Lung microvascular endothelial cell (primary cell): ENCODE measurements around the gene STRA8. TPM values are rescaled to one million over a fixed set of nuclear protein-coding genes. Genes with fewer than 3 reads are reported as not detected.

Experiments used
- DNase-seq, 2 donors: peaks; one replicate each; pipeline versions ENCODE4 v3.0.0 to v3.0.0-alpha.2; 2010; ENCODE audit warnings: low read depth in 2 of 2
- total RNA-seq: library from RNA; depleted of rRNA; stranded (reverse); fragments of >200 nt; gene quantifications from 2 replicates; pipeline ENCODE4 v1.2.1, GENCODE V29; 2014

The STRA8 gene
- total RNA-seq, 1 donor from 2014 or later: not detected

DNA sequence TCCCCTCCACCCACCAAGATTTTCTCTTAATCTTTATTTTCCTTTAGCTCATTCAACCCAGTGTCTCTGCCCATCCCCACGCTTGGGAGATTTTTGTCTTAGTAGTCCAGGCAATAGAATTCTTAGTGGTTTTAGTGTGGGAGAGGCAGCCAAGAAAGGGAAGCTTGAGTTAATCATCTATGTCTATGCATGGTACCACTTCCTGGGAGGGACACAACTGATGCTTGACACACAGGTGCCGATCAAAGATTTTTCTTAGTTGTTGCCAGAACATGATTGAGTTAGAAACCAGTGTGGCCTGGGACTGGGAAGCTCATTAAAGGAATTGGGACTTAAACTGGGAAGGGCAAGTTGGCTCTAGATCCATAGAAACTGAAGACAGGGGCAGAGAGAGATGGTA, 3.1 kb downstream of the STRA8 start:
- no peak for DNase-seq

DNA sequence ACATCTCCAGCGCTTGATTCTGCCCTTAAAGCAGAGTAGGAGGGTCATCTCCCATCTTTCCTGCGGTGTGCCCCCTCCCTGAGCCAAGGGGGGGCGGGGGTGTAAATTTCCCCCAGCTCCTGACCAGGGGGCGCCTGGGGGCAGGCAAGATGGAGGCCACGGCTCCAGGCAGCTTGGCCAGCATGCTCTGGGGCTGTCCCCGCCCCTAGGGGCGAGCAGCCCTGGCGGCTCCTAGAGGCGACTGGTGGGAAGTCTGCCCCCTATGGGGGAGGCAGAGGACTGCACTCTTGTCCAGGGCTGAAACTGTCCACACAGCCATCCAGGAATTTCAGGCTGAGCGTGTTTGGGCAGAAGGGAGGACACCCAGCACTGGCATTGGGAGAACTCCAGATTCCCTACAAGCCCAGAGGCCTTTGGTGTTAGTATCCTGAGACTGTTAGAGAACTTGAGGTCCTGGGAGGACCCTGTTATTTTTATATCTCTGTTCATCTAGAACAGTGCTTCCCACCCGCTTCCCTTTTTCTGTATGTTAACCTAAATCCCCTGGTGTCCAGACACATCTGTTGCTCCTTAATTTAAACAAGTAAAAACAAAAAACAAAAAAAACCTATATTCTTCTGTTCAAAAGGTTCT, 4.6 kb downstream of the STRA8 start:
- DNase-seq: no peak

DNA sequence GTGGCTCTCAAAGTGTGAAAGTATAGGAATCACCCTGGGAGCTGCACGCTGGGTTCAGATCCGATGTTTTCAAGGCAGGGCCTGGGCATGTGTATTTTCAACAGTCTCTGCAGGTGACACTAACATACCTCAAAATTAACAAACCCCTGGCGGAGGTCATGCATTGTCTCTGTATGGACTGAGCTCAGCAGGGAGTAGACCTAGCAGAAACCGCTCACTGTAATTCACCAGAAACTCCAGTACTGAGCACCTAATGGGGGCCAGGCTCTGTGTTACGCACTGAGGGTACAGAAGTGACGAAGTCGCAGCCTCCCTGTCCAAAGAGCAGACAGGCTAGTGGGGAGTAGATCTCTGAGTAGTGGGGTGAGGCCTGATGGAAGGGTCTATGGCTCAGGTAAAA, 5.6 kb downstream of the STRA8 start:
- DNase-seq: no peak

DNA sequence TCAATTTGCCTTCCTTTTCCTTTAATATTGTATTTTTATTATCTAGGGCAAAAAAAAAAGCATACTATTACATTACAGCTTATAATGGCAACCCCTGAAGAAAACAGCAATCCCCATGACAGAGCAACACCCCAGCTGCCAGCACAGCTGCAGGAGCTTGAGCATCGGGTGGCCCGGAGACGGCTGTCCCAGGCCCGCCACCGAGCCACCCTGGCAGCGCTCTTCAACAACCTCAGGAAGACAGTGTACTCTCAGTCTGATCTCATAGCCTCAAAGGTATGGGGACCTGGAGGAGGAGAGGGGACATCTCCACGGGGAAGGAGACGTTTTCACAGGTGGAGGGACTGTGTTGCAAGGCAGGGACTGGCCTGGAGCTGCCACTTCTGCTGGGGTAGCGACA, 6.8 kb downstream of the STRA8 start:
- no peak for DNase-seq

DNA sequence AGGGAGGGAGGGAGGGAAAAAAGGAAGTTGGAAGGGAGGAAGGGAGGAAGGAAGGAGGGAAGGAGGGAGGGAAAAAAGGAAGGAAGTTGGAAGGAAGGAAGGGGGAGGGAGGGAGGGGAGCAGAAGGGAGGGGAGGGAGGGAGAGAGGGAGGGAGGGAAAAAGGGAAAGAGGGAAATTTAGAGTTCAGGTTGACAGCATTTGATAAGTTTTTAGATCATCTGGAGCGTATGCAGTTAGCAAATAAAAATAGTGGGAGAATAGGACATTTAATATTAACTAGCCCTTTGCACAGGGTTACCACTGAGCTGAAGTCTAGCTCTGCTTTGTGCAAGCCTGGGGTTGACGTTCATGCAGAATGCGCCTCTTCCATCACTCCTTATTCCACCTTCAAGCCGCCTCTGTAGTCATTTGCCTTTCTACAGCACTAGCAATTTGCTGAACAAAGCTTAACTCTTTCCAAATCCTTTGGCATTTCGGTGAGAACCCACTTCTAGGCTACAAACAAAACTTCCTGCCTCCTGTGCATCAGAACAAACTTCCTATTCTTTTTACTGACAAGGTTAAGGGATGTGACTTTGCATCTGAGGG, 8.6 kb downstream of the STRA8 start:
- no peak for DNase-seq

DNA sequence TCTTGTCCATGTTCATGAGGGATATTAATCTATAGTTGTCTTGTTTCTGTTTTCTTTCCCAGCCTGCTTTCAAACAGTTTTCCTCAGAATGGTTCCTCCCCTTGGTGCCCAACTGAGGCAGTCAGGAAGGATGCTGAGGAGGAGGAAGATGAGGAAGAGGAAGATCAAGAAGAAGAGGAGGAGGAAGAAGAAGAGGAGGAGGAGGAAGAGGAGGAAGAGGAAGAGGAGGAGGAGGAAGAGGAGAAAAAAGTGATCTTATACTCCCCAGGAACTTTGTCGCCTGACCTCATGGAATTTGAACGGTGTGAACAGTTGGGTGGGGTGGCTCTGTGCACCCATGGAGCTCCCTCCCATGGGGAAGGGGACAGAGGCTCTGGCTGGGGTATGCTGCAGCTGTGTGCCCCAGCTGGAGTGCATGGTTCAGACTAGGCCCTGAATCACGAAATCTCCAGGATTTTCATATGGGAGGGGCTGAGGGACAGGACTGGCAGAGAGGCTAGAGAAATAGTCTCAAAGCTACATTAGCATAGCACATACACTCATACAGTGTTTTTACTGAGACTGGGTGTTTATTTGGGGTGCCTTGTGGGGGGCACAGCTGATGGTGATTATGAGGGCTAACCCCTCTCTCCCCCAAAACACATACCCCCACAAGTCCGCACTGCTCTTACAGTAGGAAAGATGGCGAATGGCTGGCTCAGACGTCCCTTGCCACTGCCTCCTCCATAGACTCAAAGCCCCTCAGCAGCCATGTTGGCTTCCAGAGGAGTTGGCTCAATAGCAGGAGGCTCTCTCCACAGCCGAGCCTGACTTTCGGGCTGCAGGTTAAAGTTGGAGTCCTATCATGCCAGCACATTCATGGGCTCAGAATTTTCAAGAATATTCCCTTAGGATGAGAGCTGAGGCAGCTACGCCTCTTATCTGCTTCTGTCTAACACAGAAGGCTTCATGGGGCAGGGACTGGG, 11.9 kb downstream of the STRA8 start:
- no peak for DNase-seq

DNA sequence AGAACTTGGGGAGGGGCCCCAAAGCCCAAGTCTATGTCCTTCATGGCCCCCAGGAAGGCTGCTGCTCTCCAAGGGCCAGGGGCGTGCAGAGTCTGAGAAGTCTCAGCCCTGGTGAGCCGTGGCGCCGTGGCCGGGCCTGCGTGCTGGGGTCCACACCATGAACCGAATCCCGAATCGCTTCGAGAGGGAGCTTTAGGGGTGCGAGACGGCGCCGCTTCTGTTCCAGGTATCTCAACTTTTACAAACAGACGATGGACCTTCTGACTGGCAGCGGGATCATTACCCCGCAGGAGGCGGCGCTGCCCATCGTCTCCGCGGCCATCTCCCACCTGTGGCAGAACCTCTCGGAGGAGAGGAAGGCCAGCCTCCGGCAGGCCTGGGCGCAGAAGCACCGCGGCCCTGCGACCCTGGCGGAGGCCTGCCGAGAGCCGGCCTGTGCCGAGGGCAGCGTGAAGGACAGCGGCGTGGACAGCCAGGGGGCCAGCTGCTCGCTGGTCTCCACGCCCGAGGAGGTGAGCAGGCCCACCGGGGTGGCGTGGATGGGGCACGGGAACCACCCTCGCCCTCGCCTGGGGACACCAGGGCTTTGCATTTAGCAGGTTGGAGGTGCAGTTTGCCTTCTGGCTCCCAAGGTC, 12.7 kb downstream of the STRA8 start:
- DNase-seq: no peak

DNA sequence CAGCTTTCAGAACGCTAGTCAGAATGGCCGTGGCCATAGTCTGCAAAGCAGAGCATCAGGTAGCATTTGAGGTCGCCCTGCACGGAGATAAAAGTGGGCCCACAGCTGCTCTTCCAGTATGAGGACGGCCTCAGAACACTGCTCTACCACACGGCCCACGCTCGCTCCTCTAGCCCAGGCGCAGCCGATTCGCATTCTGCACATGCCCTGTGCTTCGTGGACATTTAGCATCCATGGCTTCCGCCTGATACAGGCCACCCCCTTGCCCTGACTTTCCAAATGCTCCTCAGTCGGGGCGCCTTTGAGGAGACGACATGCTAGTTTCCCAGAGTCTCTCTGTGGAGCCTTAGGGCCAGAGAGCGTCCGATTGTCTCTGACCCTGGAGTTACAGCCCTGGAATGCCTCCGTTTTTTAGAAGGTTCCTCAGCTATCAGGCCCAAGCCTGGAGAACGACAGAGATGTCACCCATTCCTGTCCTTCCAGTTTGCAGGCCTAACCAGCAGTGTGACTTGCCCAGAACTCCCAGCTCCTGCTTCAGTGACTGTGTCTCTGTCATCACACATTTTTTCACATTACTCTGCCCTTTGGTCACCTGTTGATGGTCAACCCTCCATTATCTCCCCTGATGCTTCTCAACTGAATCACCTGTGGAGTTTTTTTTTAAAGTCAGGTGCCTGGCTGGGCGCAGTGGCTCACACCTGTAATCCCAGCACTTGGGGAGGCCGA, 14.3 kb downstream of the STRA8 start:
- no peak for DNase-seq

DNA sequence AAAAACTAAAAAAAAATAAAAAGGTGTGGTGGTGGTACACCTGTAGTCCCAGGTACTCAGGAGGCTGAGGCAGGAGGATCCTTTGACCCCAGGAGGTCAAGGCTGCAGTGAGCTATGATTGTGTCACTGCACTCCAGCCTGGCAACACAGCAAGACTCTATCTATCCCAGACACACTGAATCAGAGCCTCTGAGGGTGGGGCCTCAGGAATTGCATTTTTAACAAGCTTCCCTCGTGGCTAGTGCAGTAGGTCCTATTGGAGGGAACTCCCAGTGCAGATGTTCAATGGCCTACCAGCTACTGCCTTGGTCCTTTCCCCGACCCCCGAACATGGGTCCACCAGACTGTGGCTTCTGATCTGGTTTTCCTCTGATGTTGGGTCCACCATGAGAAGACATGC, 14.9 kb downstream of the STRA8 start:
- no peak for DNase-seq

DNA sequence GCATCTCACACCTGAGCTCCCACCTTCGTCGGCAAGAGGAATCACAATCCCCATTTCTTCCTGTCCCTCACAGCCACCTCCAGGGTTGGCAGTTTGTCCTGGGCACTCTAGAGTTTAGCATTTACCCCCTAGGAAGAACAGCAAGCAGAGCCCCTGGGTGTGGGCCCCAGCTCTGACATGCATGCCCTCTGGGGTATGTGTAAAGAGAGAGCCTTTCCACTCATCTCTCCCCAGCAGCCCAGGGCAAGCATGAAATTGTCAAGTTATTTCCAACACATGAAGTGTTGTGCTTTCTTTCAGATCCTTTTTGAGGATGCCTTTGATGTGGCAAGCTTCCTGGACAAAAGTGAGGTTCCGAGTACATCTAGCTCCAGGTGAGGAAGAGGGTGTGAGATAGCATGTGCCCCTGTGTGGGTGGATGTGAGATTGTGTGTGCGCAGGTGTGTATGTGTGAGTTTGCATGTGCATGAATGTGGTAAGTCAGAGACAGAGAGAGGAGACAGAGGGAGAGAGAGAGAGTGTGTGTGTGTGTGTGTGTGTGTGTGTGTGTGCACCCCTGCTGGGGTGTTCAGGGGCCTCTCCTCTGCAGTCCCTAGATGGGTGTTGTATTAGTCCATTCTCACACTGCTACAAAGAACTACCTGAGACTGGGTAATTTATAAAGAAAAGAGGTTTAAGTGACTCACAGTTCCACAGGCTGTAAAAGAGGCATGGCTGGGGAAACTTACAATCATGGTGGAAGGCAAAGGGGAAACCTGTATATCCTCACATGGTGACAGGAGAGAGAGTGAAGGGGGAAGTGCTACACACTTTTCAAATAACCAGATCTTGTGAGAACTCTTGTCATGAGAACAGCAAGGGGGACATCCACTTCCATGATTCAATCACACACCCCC, 18.1 kb downstream of the STRA8 start:
- no peak for DNase-seq

DNA sequence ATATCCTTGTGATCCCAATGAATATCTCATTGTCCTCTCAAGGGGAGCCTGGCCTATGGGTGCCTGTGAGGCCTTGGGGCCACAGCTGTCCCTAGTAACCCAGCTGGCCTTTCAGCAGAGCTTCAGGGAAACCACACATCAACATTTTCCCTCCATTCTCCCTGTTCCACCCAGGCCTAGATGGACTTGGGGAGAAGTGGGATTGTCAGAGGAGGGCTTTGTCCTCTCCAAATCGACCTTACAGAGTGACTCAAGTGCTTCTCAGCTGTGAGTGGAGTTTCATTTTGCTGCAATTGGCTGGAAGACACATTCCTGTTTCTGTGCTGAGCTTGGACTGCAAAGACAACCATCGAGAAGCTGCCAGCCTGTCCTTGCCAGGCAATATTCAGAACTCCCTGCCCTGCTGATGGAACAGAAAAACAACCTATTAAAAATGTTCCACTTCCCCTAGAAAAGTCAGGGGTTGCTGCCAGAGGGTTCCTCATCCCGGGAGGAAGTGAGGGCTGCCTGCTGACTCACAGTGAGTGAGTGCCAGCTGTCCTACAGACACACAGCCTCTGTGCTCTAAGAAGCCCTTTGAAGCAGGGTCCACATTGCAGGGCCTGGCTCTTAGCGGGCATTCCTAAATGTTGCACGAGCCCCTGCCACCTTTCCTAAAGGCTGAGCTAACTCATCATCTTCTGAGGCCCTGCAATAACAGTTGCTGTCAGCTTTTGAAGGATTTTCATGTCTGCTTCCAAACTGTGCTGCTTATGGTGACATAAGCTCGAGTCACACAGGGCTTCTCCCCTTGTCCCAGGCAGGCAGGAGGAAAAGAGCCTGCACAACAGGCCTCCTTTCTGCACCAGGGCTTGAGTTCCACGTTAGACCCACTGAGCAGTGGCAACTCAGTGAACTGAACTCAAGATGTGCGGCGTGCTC, 20.5 kb downstream of the STRA8 start:
- peak; percentile 81 to 85 for DNase-seq

DNA sequence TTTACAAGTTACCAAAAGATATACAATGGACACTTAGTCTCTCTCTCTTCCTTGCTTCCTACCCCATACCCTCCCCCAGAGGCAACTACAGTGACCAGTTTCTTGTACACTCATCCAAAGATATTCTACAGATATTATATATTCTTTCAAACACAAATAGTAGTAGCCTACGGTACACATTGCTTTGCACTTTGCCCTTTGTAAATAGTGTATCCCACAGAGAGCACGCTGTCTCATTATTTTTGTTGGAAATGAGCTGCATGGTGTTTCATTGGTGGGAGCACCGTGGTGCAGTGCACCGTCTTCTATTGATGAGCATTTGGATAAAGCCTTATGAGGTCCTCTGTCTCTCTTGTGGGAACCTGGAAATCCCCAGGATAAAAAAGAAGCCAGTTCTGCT, 24.2 kb downstream of the STRA8 start:
- no peak for DNase-seq

DNA sequence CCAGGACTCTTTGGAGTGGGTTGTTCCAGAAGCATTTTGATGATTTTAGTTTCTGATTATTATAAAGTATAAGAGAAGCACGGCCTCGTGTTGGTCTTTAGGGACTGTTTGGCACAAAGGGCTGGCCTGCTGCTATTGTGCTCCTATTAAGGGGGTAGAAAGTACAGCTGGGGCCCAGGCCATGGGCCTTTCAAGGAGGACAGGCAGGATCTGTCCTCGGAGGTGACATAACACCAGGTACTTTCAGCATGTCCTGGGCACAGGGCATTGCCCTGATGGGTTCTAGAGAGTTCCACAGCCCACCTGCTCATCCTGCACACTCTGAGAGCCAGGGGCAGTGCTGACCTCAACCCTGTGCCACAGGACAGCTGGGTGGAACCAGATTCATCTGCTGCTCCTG, 24.9 kb downstream of the STRA8 start:
- DNase-seq: no peak

DNA sequence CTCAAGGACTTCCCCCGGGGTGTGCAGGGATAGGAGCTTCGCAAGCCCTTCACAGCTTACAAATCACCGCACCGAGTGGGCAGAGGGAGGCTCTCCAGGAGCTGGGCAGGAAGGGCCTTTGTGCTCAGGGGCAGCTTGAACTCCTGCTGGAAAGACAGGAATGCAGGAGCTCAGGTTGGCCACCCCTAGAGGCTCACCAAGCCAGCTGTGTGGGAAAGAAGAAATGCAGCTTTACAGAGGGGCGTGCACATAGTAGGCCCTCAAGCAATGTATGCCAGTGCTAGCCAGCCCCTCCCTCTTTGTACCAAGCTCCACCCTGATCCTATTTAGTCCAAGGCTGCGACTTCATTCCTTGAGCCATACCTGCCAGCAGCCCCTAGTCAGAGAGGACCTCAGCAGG, 26.1 kb downstream of the STRA8 start:
- no peak for DNase-seq

DNA sequence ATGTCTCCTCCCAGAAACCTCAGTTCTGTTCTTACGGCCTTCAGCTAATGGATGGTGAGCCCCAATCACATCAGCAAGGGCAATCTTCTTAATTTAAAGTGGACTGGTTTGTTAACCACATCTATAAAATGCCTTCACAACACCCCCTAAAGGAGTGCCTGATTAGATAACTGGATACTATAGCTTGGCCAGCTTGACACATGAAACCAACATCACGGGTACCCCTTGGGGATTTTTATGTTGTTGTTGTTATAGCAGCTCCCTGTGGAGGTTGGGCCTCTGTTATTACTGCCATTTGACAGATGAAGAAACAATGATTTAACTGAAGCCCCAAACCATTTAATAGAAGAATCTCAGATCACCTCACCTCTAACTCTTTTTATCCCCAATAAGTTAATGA, 26.8 kb downstream of the STRA8 start:
- DNase-seq: no peak

DNA sequence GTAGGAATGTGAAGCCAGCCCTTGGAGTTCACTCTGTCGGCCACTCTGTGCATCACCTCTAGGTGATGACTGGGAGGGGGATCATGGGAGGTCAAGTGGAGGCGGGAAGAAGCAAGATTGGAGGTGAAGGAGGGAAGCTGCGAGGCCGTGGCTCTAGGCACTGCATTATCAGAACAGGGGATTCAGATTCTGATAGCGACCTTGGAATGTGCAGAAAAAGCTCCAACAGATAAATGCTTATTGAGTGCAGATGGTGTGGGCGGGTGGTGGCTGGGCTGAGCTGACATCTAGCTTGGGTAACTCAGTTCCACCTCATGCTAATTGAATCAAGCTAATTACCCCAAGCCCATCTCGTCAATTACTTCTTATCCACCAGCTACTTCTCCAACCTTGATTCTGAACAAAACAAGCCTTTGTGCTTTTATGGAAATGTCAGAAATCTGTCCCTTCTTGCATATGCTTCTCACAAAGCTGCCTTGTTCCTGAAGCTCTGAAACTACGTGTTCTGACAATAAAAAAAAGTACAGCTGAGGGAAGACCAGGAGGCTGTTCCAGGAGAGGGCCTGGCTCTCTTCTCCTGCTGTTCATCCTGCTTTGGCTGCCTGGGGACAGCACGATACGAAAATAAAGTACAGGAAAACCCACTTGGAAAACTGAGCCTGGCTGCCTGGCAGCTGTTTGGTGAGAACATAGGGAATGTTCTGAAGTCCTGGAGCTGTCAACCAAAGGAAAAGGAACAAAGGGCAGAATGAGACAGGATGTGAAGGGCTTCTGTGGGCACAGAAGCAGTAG, 27.5 kb downstream of the STRA8 start:
- DNase-seq: peak; percentile 15

DNA sequence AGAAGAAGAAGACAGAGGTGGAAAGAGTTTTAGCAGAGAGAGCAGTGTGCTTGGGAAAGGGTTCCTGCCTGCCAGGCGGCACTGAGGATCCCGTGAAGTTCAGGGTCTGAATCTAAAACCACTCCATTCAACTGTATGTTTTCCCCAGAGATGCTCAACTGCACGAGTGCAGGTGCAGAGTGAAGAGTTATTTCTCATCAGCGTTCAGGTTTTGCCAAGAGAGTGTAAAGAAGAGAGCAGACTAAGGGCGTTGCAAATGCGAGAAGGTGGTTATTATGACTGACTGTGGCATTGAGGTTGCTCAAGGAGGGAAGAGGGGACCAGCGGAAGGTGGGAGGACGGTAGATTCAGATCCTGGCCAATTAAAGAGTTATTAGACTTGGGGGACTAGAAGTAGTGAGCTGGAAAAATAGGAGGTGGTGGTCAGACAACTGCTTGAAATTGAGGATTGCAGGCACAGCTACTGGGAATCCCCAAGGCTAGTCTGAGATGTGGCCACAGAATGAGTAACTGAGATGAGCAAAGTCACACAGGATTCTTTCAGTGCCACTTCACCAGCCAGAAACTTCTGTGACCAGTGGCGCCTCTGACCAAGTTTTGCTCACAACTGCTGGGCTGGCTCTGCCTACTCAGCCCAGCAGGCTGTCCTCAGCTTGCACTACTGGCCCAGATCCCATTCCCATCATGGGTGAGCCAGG, 29.1 kb downstream of the STRA8 start:
- no peak for DNase-seq
